ENCODE data around the gene DNMBP.

DNA sequence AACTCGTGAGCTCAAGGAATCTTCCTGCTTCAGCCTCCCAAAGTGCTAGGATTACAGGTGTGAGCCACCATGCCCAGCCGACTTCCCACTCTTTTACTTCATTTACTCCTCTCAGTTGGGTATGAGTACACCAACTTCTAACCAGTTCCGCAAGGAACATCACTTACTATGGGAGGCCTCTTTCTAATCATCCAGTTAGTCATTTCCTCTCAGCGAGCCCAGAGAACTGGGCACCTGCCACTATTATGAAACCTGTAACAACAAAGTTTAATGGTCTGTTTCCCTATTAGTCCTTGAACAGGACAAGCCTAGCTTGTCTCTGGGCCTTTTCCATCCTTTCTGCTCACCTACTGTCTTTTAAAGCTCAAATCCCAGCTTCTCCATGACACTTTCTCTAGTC lies 88.8 kb downstream of the DNMBP start:
- no peak for TF ChIP-seq RAD21 (IDR thresholded peaks at IDR 0.05; ENCODE audit: low read depth)
- no peak for TF ChIP-seq USF1 (IDR thresholded peaks at IDR 0.05)
- TF ChIP-seq TCF12 (IDR thresholded peaks at IDR 0.05; ENCODE audit: low read depth) = no peak
- TF ChIP-seq EP300 (IDR thresholded peaks at IDR 0.05; ENCODE audit: borderline replicate concordance) = no peak
- TF ChIP-seq MAX (IDR thresholded peaks at IDR 0.05) = no peak
- TF ChIP-seq YY1 (IDR thresholded peaks at IDR 0.05; ENCODE audit: low read depth) = no peak
- TF ChIP-seq CEBPB (IDR thresholded peaks at IDR 0.05) = no peak
- no peak for TF ChIP-seq REST (IDR thresholded peaks at IDR 0.05; ENCODE audit: low read depth)

Measured in Ishikawa (cell line).